ENCODE results near the gene MLH1.
"Not testable (repeated sequence)": the region's sequence is repeated elsewhere in the genome, so short reads cannot be mapped to it uniquely, and the experiment has no call there.

- not testable (repeated sequence) for TF ChIP-seq EZH2 (IDR thresholded peaks at IDR 0.05; ENCODE audit: borderline replicate concordance, low read length); CTCF (IDR thresholded peaks at IDR 0.05; ENCODE audit: low read length)
Measured at GRCh38 chr3:37042712-37043111, 49.4 kb downstream of the MLH1 start.
